K562 (cell line): ENCODE data around the gene FCHO1. TPM values are rescaled to one million over a fixed set of nuclear protein-coding genes. Genes with fewer than 3 reads are reported as not detected.

Source experiments
- ATAC-seq: fragments of 200-7000 bp; cut with Tn5 transposase; 3 replicates; pipeline ENCODE4 v1.9.1; 2020; ENCODE audit warnings: moderate library complexity
- BruUV-seq: library from RNA; stranded (reverse); fragments of 400-500 nt; replicated peaks from 2 replicates; lab custom pipeline; 2021; lab: Mats Ljungman, UMichigan
- CTCF ChIA-PET: fragments of 300-600 bp; formaldehyde crosslinking; extraction: SDS; loops from one replicate; lab custom pipeline; 2021; ENCODE audit warnings: low intra/inter-chr PET ratio; lab: Yijun Ruan, JAX
- POLR2A ChIA-PET: fragments of 300-600, 350-650 bp; sonication (Branson Sonifier 250); formaldehyde crosslinking; extraction: SDS; loops from one replicate; lab custom pipeline; 2021; ENCODE audit warnings: antibody characterized with exemption, inconsistent platforms; lab: Yijun Ruan, JAX
- DNase-seq, 4 experiments: peaks; one replicate each; pipeline versions ENCODE4 v3.0.0 to v3.0.0-alpha.2; 2011 to 2018; ENCODE audit warnings: low spot score in 3 of 4, mixed read lengths in 3 of 4; ENCODE audit errors: extremely low read depth in 1 of 4
- FAIRE-seq: peaks from 2 replicates; lab custom pipeline; 2011; peaks lifted over from hg19 to GRCh38; lab: Jason Lieb, UNC
- H2AFZ ChIP-seq: 2 replicates; pipeline ENCODE4 v1.6.0; 2011; ENCODE audit warnings: low read depth, low read length, control low read depth, inconsistent platforms
- H3K27ac ChIP-seq: fragments of 200-600 bp; 3 replicates; pipeline ENCODE4 v1.8.0; 2011; ENCODE audit warnings: low read depth, mild to moderate bottlenecking, control low read depth, inconsistent platforms, low read length, moderate library complexity, mixed read lengths; ENCODE audit errors: extremely low read depth
- H3K27me3 ChIP-seq, 2 experiments: fragments of 300-600 bp in 1 of 2; 2 replicates in 1 of 2; 3 replicates in 1 of 2; pipeline versions ENCODE4 v1.6.0 to v1.8.0; 2011; ENCODE audit warnings: inconsistent platforms in 2 of 2, low read length in 2 of 2, mild to moderate bottlenecking in 1 of 2, mixed read lengths in 1 of 2, moderate library complexity in 1 of 2; ENCODE audit not compliant: control insufficient read depth in 2 of 2, insufficient read depth in 2 of 2
- H3K36me3 ChIP-seq: fragments of 300-600 bp; 3 replicates; pipeline ENCODE4 v1.8.0; 2011; ENCODE audit warnings: mild to moderate bottlenecking, low read length, inconsistent platforms; ENCODE audit not compliant: control insufficient read depth, insufficient read depth
- H3K4me1 ChIP-seq, 2 experiments: fragments of 200-600 bp in 1 of 2; replicated peaks in 1 of 2; 2 replicates in 1 of 2; 3 replicates in 1 of 2; pipeline versions ENCODE4 v1.5.1 to v1.8.0; 2011; ENCODE audit warnings: inconsistent platforms in 2 of 2, low read length in 2 of 2, mild to moderate bottlenecking in 1 of 2, mixed read lengths in 1 of 2, moderate library complexity in 1 of 2; ENCODE audit not compliant: control insufficient read depth in 2 of 2, insufficient read depth in 2 of 2
- H3K4me2 ChIP-seq: 2 replicates; pipeline ENCODE4 v1.6.1; 2011; ENCODE audit warnings: low read length, control low read depth, inconsistent platforms, mixed read lengths; ENCODE audit not compliant: insufficient read depth
- H3K4me3 ChIP-seq: fragments of 200-600 bp; sonication (generic), shearing (Covaris generic); 2 replicates; pipeline ENCODE4 v1.5.1; 2016; ENCODE audit warnings: control low read depth, inconsistent platforms
- H3K79me2 ChIP-seq: fragments of 200-600 bp; 3 replicates; pipeline ENCODE4 v1.8.0; 2011; ENCODE audit warnings: low read length, inconsistent platforms; ENCODE audit not compliant: control insufficient read depth, insufficient read depth
- H3K9ac ChIP-seq, 2 experiments: 2 replicates each; pipeline versions ENCODE4 v1.6.0 to v1.6.1; 2011; ENCODE audit warnings: low read depth in 2 of 2, low read length in 2 of 2, control low read depth in 1 of 2, inconsistent platforms in 1 of 2, mild to moderate bottlenecking in 1 of 2, mixed read lengths in 1 of 2; ENCODE audit not compliant: insufficient read depth in 1 of 2
- H3K9me1 ChIP-seq: one replicate; pipeline ENCODE4 v1.6.0; 2011; ENCODE audit warnings: inconsistent platforms, mild to moderate bottlenecking, low read length, moderate library complexity; ENCODE audit not compliant: control insufficient read depth, insufficient read depth
- H3K9me3 ChIP-seq: replicated peaks from 2 replicates; pipeline ENCODE4 v1.5.1; 2011; ENCODE audit warnings: low read depth, low read length, inconsistent platforms; ENCODE audit not compliant: control insufficient read depth, insufficient read depth
- H4K20me1 ChIP-seq: replicated peaks from 2 replicates; pipeline ENCODE4 v1.6.1; 2011; ENCODE audit warnings: low read length, inconsistent platforms, mixed read lengths; ENCODE audit not compliant: control insufficient read depth, insufficient read depth
- CBX1 ChIP-seq: sonication (generic); IDR thresholded peaks from 2 replicates; pipeline ENCODE4 v1.6.1; 2016; ENCODE audit warnings: antibody characterized with exemption, low read depth, mild to moderate bottlenecking
- CBX8 ChIP-seq: fragments of 200-600 bp; sonication (generic); IDR thresholded peaks from 2 replicates; pipeline ENCODE4 v1.6.1; 2012; ENCODE audit warnings: borderline replicate concordance, mixed run types, low read depth, mild to moderate bottlenecking, moderate library complexity, mixed read lengths, low read length, control low read depth, inconsistent platforms; ENCODE audit not compliant: poor library complexity, severe bottlenecking; ENCODE audit errors: extremely low read depth
- GTF2B ChIP-seq: IDR thresholded peaks from 2 replicates; pipeline ENCODE4 v1.6.1; 2011; ENCODE audit not compliant: insufficient read length; ENCODE audit errors: extremely low read depth
- MCM2 ChIP-seq: fragments of 450-650 bp; IDR thresholded peaks from 2 replicates; pipeline ENCODE4 v1.6.1; 2017; ENCODE audit warnings: low read depth, mild to moderate bottlenecking
- POLR2G ChIP-seq: fragments of 200-400 bp; formaldehyde crosslinking; IDR thresholded peaks from 2 replicates; pipeline ENCODE4 v1.6.1; 2017; ENCODE audit warnings: low read depth, mild to moderate bottlenecking, antibody characterized with exemption, low read length, moderate library complexity
- RBFOX2 ChIP-seq: fragments of 200-400 bp; formaldehyde crosslinking; IDR thresholded peaks from 2 replicates; pipeline ENCODE4 v1.6.1; 2017; ENCODE audit warnings: low read depth, mild to moderate bottlenecking, low read length, moderate library complexity
- RBM39 ChIP-seq: fragments of 200-400 bp; formaldehyde crosslinking; optimal IDR thresholded peaks from 2 replicates; pipeline ENCODE3; 2018; ENCODE audit warnings: low read depth, low read length
- RERE ChIP-seq: sonication (generic); formaldehyde crosslinking; IDR thresholded peaks from 2 replicates; pipeline ENCODE4 v1.8.0; 2023; ENCODE audit warnings: missing genetic modification reagents, mild to moderate bottlenecking, borderline replicate concordance
- ZNF707 ChIP-seq: fragments of 250-450 bp; sonication (Bioruptor Pico); conservative IDR thresholded peaks from 2 replicates; pipeline ENCODE4 v1.8.0; 2022; ENCODE audit warnings: inconsistent platforms, mild to moderate bottlenecking, moderate library complexity
- WGBS: fragments of 100-300 bp; shearing (Covaris generic); methylation state at CpG from one replicate; pipeline ENCODE4 v1.1.6; 2016; ENCODE audit warnings: low coverage, mixed read lengths; ENCODE audit not compliant: insufficient coverage; ENCODE audit errors: missing lambda C conversion rate; 5-methylcytosine and 5-hydroxymethylcytosine counted together
- in situ Hi-C: fragments of 300-500 bp; cut with MboI; formaldehyde crosslinking; loops from 4 replicates; pipeline ENCODE4 v1.15.0; 2018; ENCODE audit warnings: inconsistent platforms, mixed read lengths
- intact Hi-C: fragments of 100-400 bp; cut with micrococcal nuclease; formaldehyde crosslinking; loops from 2 replicates; pipeline ENCODE4 v1.14.2; 2022
- polyA plus RNA-seq, 8 experiments: library from polyadenylated mRNA; depleted of rRNA in 4 of 8; stranded (reverse) in 5 of 8; unstranded in 3 of 8; fragments of >200 nt; fragmentation: Nextera tagmentation in 2 of 8; fragmentation: Illumina TruSeq in 1 of 8; extraction: Ambion mirVana in 2 of 8; extraction: Trizol in 1 of 8; gene quantifications; 2 replicates each; pipeline versions ENCODE4 v1.2.1 to v1.2.3, GENCODE V29; 2011 to 2014; ENCODE audit warnings: inconsistent platforms in 1 of 8, missing spikeins in 1 of 8
- total RNA-seq, 7 experiments: library from RNA; depleted of rRNA in 6 of 7; stranded (reverse); fragments of >200 nt in 6 of 7; fragmentation: Illumina TruSeq in 2 of 7; extraction: Trizol in 2 of 7; gene quantifications; 2 replicates each; pipeline versions ENCODE4 v1.2.1 to v1.2.3, GENCODE V29; 2011 to 2021; ENCODE audit warnings: low replicate concordance in 1 of 7

The FCHO1 gene
- total and polyA plus RNA-seq, 9 of the 15 experiments (the other 6 are each of a cell fraction or from before 2014, with no cell fraction given), result 0.21 to 58.9 (median 18.3) TPM

DNA sequence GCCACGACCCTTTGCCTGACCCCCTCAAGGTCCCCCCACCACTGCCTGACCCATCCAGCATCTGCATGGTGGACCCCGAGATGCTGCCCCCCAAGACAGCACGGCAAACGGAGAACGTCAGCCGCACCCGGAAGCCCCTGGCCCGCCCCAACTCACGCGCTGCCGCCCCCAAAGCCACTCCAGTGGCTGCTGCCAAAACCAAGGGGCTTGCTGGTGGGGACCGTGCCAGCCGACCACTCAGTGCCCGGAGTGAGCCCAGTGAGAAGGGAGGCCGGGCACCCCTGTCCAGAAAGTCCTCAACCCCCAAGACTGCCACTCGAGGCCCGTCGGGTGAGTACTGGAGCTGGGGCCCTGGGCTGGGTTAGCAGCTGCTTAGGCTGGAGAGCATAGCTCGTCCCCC lies 23.4 kb upstream of the FCHO1 start:
- Histone ChIP-seq H3K4me1 (peaks cover 0 to 25% of the 10 kb centered on the region in 2 experiments; a peak in 2 of 5 replicates), H3K27ac (no peak overlapping the region), H3K4me2 (no peak overlapping the region), H3K79me2 (peaks cover 17% of the 10 kb centered on the region), H3K4me3 (no peak overlapping the region), H3K9me1 (no peaks in the 10 kb centered on the region), H2AFZ (no peak overlapping the region), H4K20me1 (peaks cover 4% of the 10 kb centered on the region; the same call in 1 of the 2 replicates), H3K9ac (0 out of 4 replicates have a peak overlapping the region, but pooled peaks of 1 of the 2 experiments have one; percentile 43), H3K36me3 (peaks cover 92% of the 10 kb centered on the region), H3K27me3 (no peaks in the 10 kb centered on the region), H3K9me3 (no peaks in the 10 kb centered on the region)
- in situ Hi-C loops (no loop called here), intact Hi-C loops (no loop called here)
- CTCF ChIA-PET, result no interaction called here
- POLR2A ChIA-PET, result interaction anchor here (0.6 to 1.2 kb wide), 2 partner anchors 23 to 106 kb away, joined by 3 to 4 read pairs; no protein-coding TSS in a partner anchor
- TF ChIP-seq RBFOX2 (peak; percentile 41), MCM2 (no peak), RERE (CRISPR knock-in tag) (no peak), CBX1 (no peak), CBX8 (no peak), POLR2G (peak; percentile 52; the same call in 1 of the 2 replicates), GTF2B (no peak), RBM39 (no peak), ZNF707 (CRISPR knock-in tag) (no peak)
- ATAC-seq, result no peak
- DNase-seq, result no peak
- no TSS peak for BruUV-seq
- FAIRE-seq, result no peak
- WGBS, result 95% methylated on average over 16 of the region's 19 CpGs
